ENCODE measurements around the gene EFHB.
"Not testable (repeated sequence)": the region's sequence is repeated elsewhere in the genome, so short reads cannot be mapped to it uniquely, and the experiment has no call there.

The EFHB gene

GRCh38 chr3:19934098-19934566, at the start of gene EFHB:
TSS of gene EFHB (minus strand) at chr3:19934217. CDS start at chr3:19934018, 199 bp downstream.
- Histone ChIP-seq H3K9ac (no peak within 1 kb of the TSS), H3K27ac (no peak within 1 kb of the TSS), H4K20me1 (peaks cover 0 to 7% (median 0%) of the 10 kb centered on the region in 11 experiments; a peak in 5 of 22 replicates), H3K9me3 (replicated peaks in 1 of 11) (no peaks in the 10 kb centered on the region), H3K27me3 (no peaks in the 10 kb centered on the region), H3K4me3 (no peak within 1 kb of the TSS), H3K4me2 (peak within 1 kb of the TSS in 1 of 11 experiments; percentile 85; a peak in 4 of 22 replicates), H3K4me1 (peaks cover 5 to 31% (median 18%) of the 10 kb centered on the region in 10 experiments; a peak in 17 of 20 replicates), H3K36me3 (no peaks in the 10 kb centered on the region)
- no peak for TF ChIP-seq Cebpa-rat (IDR thresholded peaks at IDR 0.05)

- TF ChIP-seq Cebpa-rat (IDR thresholded peaks at IDR 0.05) = no peak
- H3K27me3 ChIP-seq = no peaks in the 10 kb centered on the region
- H3K9ac ChIP-seq = no peak overlapping the region
- no peak overlapping the region for H3K4me3 ChIP-seq
- H3K36me3 ChIP-seq = peaks cover 46 to 92% (median 67%) of the 10 kb centered on the region in 11 experiments
- H3K9me3 ChIP-seq (replicated peaks in 1 of 11) = no peaks in the 10 kb centered on the region
- H3K27ac ChIP-seq = no peak overlapping the region
- H3K4me1 ChIP-seq = peaks cover 0 to 9% (median 0%) of the 10 kb centered on the region in 10 experiments; a peak in 7 of 20 replicates
- H4K20me1 ChIP-seq = peaks cover 18 to 100% (median 54%) of the 10 kb centered on the region in 11 experiments; a peak in 19 of 22 replicates
- H3K4me2 ChIP-seq = no peak overlapping the region
Observed at GRCh38 chr3:19972054-19972453, 38.0 kb upstream of the EFHB start.

- H3K9ac ChIP-seq = no peak overlapping the region
- H3K4me1 ChIP-seq = peaks cover 0 to 17% (median 3%) of the 10 kb centered on the region in 10 experiments; a peak in 7 of 20 replicates
- H3K9me3 ChIP-seq (replicated peaks in 1 of 11) = peaks cover 0 to 12% (median 6%) of the 10 kb centered on the region in 11 experiments; a peak in 7 of 22 replicates
- H3K4me3 ChIP-seq = no peak overlapping the region
- no peak for TF ChIP-seq Cebpa-rat (IDR thresholded peaks at IDR 0.05)
- no peak overlapping the region for H3K27ac ChIP-seq
- H4K20me1 ChIP-seq = peaks cover 30 to 100% (median 71%) of the 10 kb centered on the region in 11 experiments; a peak in 21 of 22 replicates
- no peaks in the 10 kb centered on the region for H3K27me3 ChIP-seq
- peak overlapping the region in 1 of 11 experiments; percentile 3; a peak in 2 of 22 replicates for H3K4me2 ChIP-seq
- H3K36me3 ChIP-seq = peaks cover 45 to 92% (median 67%) of the 10 kb centered on the region in 11 experiments
Observed at GRCh38 chr3:19970327-19970726, 36.3 kb upstream of the EFHB start.

GRCh38 chr3:19967812-19968211, 33.8 kb upstream of the EFHB start:
- Histone ChIP-seq H4K20me1 (peaks cover 30 to 100% (median 83%) of the 10 kb centered on the region in 11 experiments), H3K27ac (no peak overlapping the region), H3K9me3 (replicated peaks in 1 of 11) (peaks cover 0 to 18% (median 11%) of the 10 kb centered on the region in 11 experiments; a peak in 8 of 22 replicates), H3K4me3 (no peak overlapping the region), H3K4me1 (peaks cover 0 to 17% (median 3%) of the 10 kb centered on the region in 10 experiments; a peak in 7 of 20 replicates), H3K9ac (no peak overlapping the region), H3K27me3 (no peaks in the 10 kb centered on the region), H3K4me2 (no peak overlapping the region), H3K36me3 (peaks cover 45 to 88% (median 64%) of the 10 kb centered on the region in 11 experiments)
- no peak for TF ChIP-seq Cebpa-rat (IDR thresholded peaks at IDR 0.05)

- Histone ChIP-seq H3K4me1 (peaks cover 0 to 17% (median 3%) of the 10 kb centered on the region in 10 experiments; a peak in 7 of 20 replicates), H3K27me3 (no peaks in the 10 kb centered on the region), H3K9me3 (replicated peaks in 1 of 11) (peaks cover 0 to 18% (median 11%) of the 10 kb centered on the region in 11 experiments; a peak in 8 of 22 replicates), H3K9ac (no peak overlapping the region), H3K4me3 (no peak overlapping the region), H4K20me1 (peaks cover 26 to 100% (median 84%) of the 10 kb centered on the region in 11 experiments), H3K27ac (no peak overlapping the region), H3K4me2 (no peak overlapping the region; a peak in 1 of 22 replicates), H3K36me3 (peaks cover 49 to 88% (median 63%) of the 10 kb centered on the region in 11 experiments)
- TF ChIP-seq Cebpa-rat (IDR thresholded peaks at IDR 0.05) = no peak
Observed at GRCh38 chr3:19967208-19967607, 33.2 kb upstream of the EFHB start.

- Histone ChIP-seq H3K9me3 (replicated peaks in 1 of 11) (peaks cover 0 to 18% (median 11%) of the 10 kb centered on the region in 11 experiments; a peak in 8 of 22 replicates), H3K36me3 (peaks cover 34 to 91% (median 67%) of the 10 kb centered on the region in 11 experiments), H3K4me2 (no peak overlapping the region), H3K27me3 (no peaks in the 10 kb centered on the region), H4K20me1 (peaks cover 45 to 100% (median 93%) of the 10 kb centered on the region in 11 experiments), H3K4me3 (no peak overlapping the region), H3K4me1 (peaks cover 0 to 15% (median 0%) of the 10 kb centered on the region in 10 experiments; a peak in 2 of 20 replicates), H3K27ac (no peak overlapping the region), H3K9ac (no peak overlapping the region)
- no peak for TF ChIP-seq Cebpa-rat (IDR thresholded peaks at IDR 0.05)
Observed at GRCh38 chr3:19961960-19962359, 27.9 kb upstream of the EFHB start.

GRCh38 chr3:19960696-19961095, 26.7 kb upstream of the EFHB start:
- Histone ChIP-seq H3K27ac (no peak overlapping the region), H3K9me3 (replicated peaks in 1 of 11) (peaks cover 0 to 14% (median 7%) of the 10 kb centered on the region in 11 experiments; a peak in 7 of 22 replicates), H3K4me3 (no peak overlapping the region), H3K9ac (no peak overlapping the region), H3K4me2 (no peak overlapping the region), H3K27me3 (no peaks in the 10 kb centered on the region), H4K20me1 (peaks cover 45 to 100% (median 91%) of the 10 kb centered on the region in 11 experiments; a peak in 21 of 22 replicates), H3K4me1 (peaks cover 0 to 6% (median 0%) of the 10 kb centered on the region in 10 experiments; a peak in 2 of 20 replicates), H3K36me3 (peaks cover 32 to 91% (median 66%) of the 10 kb centered on the region in 11 experiments)
- no peak for TF ChIP-seq Cebpa-rat (IDR thresholded peaks at IDR 0.05)

- no peak for TF ChIP-seq Cebpa-rat (IDR thresholded peaks at IDR 0.05)
- Histone ChIP-seq H3K27me3 (no peaks in the 10 kb centered on the region), H3K4me3 (no peak overlapping the region), H3K9me3 (replicated peaks in 1 of 11) (peaks cover 0 to 4% (median 0%) of the 10 kb centered on the region in 11 experiments; a peak in 2 of 22 replicates), H3K36me3 (peaks cover 32 to 91% (median 66%) of the 10 kb centered on the region in 11 experiments), H4K20me1 (peaks cover 45 to 100% (median 91%) of the 10 kb centered on the region in 11 experiments; a peak in 20 of 22 replicates), H3K4me1 (0 out of 20 replicates have a peak, but pooled peaks cover 0 to 5% (median 0%) of the 10 kb centered on the region in 10 experiments), H3K9ac (no peak overlapping the region), H3K27ac (no peak overlapping the region), H3K4me2 (no peak overlapping the region)
Observed at GRCh38 chr3:19959505-19959904, 25.5 kb upstream of the EFHB start.

- not testable (repeated sequence) for H3K27me3 ChIP-seq; H3K9me3 ChIP-seq (replicated peaks in 1 of 11); H3K9ac ChIP-seq; H3K4me3 ChIP-seq; H3K27ac ChIP-seq; H3K4me2 ChIP-seq; H3K4me1 ChIP-seq
- peaks cover 57 to 100% (median 93%) of the 10 kb centered on the region in 11 experiments; a peak in 19 of 22 replicates for H4K20me1 ChIP-seq
- peaks cover 49 to 95% (median 78%) of the 10 kb centered on the region in 11 experiments for H3K36me3 ChIP-seq
Observed at GRCh38 chr3:19957354-19957753, 23.3 kb upstream of the EFHB start.
